IPS-15b (cell line): ENCODE measurements around the gene LIAS.

Experiments used
- H3K27me3 ChIP-seq: one replicate; pipeline ENCODE4 v1.6.1; 2013; ENCODE audit warnings: low read length; ENCODE audit not compliant: control insufficient read depth, insufficient read depth
- H3K36me3 ChIP-seq: one replicate; pipeline ENCODE4 v1.6.1; 2013; ENCODE audit warnings: low read length; ENCODE audit not compliant: control insufficient read depth, insufficient read depth
- H3K4me1 ChIP-seq: one replicate; pipeline ENCODE4 v1.6.1; 2013; ENCODE audit warnings: mild to moderate bottlenecking, low read length; ENCODE audit not compliant: control insufficient read depth, insufficient read depth
- H3K4me3 ChIP-seq: one replicate; pipeline ENCODE4 v1.5.1; 2013; ENCODE audit warnings: low read depth, low read length
- H3K9ac ChIP-seq: one replicate; pipeline ENCODE4 v1.6.1; 2013; ENCODE audit warnings: low read depth, mild to moderate bottlenecking, low read length
- H3K9me3 ChIP-seq: one replicate; pipeline ENCODE4 v1.6.1; 2013; ENCODE audit warnings: mild to moderate bottlenecking, low read length; ENCODE audit not compliant: control insufficient read depth, insufficient read depth

The LIAS gene

GRCh38 chr4:39435659-39436563 lies 22.9 kb upstream of the LIAS start:
- no peak overlapping the region for H3K4me3 ChIP-seq
- H3K4me1 ChIP-seq: no peaks in the 10 kb centered on the region
- H3K27me3 ChIP-seq: no peaks in the 10 kb centered on the region
- H3K9ac ChIP-seq: no peak overlapping the region
- H3K9me3 ChIP-seq: no peaks in the 10 kb centered on the region
- no peaks in the 10 kb centered on the region for H3K36me3 ChIP-seq

DNA sequence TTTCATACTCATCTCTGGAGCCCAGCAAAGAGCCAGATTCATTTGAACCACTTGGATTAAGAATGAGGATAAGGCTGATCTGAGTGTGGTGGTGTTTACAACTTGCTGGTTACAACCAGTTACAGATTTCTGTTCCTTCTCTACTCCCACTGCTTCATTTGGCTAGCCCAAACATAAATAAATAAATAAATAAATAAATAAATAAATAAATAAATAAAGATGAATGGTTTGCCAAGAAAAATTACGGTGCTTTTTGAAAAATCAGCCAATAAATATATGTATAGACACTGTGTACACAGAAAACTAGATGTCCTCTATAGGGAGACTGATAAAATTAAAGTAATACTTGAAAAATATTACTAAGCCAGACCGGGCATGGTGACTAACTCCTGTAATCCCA lies 17.3 kb upstream of the LIAS start:
- no peaks in the 10 kb centered on the region for H3K36me3 ChIP-seq
- no peaks in the 10 kb centered on the region for H3K27me3 ChIP-seq
- no peaks in the 10 kb centered on the region for H3K9me3 ChIP-seq
- H3K4me1 ChIP-seq: no peaks in the 10 kb centered on the region
- H3K4me3 ChIP-seq: no peak overlapping the region
- H3K9ac ChIP-seq: no peak overlapping the region

- Histone ChIP-seq H3K4me3 (no peak overlapping the region), H3K4me1 (peaks cover 3% of the 10 kb centered on the region), H3K27me3 (no peaks in the 10 kb centered on the region), H3K9ac (no peak overlapping the region), H3K9me3 (no peaks in the 10 kb centered on the region), H3K36me3 (no peaks in the 10 kb centered on the region)
These were observed 15.9 kb upstream of the LIAS start for GRCh38 chr4:39442998-39443397.

GRCh38 chr4:39446483-39446841 lies 12.4 kb upstream of the LIAS start:
- no peaks in the 10 kb centered on the region for H3K36me3 ChIP-seq
- peak overlapping the region; percentile 58 for H3K4me3 ChIP-seq
- H3K9me3 ChIP-seq: no peaks in the 10 kb centered on the region
- H3K27me3 ChIP-seq: no peaks in the 10 kb centered on the region
- H3K4me1 ChIP-seq: peaks cover 3% of the 10 kb centered on the region
- peak overlapping the region; percentile 73 for H3K9ac ChIP-seq

GRCh38 chr4:39446842-39447573 lies 11.8 kb upstream of the LIAS start:
- Histone ChIP-seq H3K36me3 (no peaks in the 10 kb centered on the region), H3K27me3 (no peaks in the 10 kb centered on the region), H3K9ac (peak overlapping the region; percentile 73), H3K9me3 (no peaks in the 10 kb centered on the region), H3K4me3 (peak overlapping the region; percentile 58), H3K4me1 (peaks cover 3% of the 10 kb centered on the region)

DNA sequence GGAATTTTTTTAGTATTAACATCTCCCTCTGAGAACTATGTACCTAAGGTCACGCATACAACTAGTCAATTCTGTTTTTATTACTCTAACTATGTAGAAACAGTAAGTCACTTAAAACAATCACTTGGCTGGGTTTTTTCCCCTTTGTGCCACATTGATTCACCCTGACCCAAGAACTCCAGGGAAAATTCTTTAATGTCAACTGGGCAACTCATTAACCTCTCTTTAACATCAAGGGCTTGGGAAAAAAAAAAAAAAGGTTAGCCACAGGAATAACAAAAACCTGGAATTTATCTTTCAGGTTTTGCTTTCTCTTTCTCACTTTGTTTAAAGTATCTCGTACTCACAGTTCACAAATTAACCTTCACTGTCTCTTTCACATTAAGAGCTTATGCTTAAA lies 8.2 kb upstream of the LIAS start:
- Histone ChIP-seq H3K36me3 (peaks cover 8% of the 10 kb centered on the region), H3K27me3 (no peaks in the 10 kb centered on the region), H3K4me1 (peaks cover 3% of the 10 kb centered on the region), H3K9me3 (no peaks in the 10 kb centered on the region), H3K9ac (no peak overlapping the region), H3K4me3 (no peak overlapping the region)

GRCh38 chr4:39451423-39452023 lies 7.3 kb upstream of the LIAS start:
- no peak overlapping the region for H3K4me3 ChIP-seq
- peaks cover 17% of the 10 kb centered on the region for H3K36me3 ChIP-seq
- peaks cover 3% of the 10 kb centered on the region for H3K4me1 ChIP-seq
- no peak overlapping the region for H3K9ac ChIP-seq
- no peaks in the 10 kb centered on the region for H3K27me3 ChIP-seq
- H3K9me3 ChIP-seq: no peaks in the 10 kb centered on the region

GRCh38 chr4:39452153-39452859 lies 6.5 kb upstream of the LIAS start:
- Histone ChIP-seq H3K9me3 (no peaks in the 10 kb centered on the region), H3K4me1 (peaks cover 5% of the 10 kb centered on the region), H3K4me3 (no peak overlapping the region), H3K36me3 (peaks cover 24% of the 10 kb centered on the region), H3K9ac (no peak overlapping the region), H3K27me3 (no peaks in the 10 kb centered on the region)

DNA sequence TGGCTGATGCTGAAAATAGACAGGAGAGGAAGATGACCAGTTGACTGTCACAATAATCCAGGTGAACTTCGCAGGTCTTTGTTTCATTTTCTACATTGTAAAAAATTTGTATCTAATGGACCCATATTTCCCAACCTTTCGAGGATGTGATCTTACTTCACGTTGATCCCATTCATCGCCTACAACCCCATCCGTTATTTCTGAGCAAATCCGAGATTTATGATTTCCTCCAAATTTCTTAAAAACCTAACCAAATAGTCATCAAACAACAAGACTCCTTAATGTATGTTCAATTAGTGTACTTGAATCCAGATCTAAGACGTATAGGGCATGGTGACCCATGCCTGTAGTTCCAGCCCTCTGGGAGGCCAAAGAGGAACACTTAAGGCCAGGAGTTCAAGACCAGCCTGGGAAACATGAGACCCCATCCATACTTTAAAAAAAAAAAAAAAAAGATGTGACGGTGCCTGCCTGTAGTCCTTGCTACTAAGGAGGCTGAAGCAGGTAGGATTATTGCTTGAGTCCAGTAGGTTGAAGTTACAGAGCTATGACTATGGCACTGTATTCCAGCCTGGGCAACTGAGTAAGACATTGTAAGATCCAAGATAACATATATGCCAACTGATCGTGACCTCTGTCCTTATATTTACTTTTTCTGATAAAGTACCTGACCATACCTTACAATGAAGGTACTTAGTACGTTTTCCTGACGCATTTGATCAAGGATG lies 5.8 kb upstream of the LIAS start:
- H3K4me3 ChIP-seq: no peak overlapping the region
- H3K27me3 ChIP-seq: no peaks in the 10 kb centered on the region
- H3K9me3 ChIP-seq: no peaks in the 10 kb centered on the region
- H3K9ac ChIP-seq: no peak overlapping the region
- peaks cover 2% of the 10 kb centered on the region for H3K4me1 ChIP-seq
- H3K36me3 ChIP-seq: peaks cover 27% of the 10 kb centered on the region

GRCh38 chr4:39453738-39454137 lies 5.1 kb upstream of the LIAS start:
- Histone ChIP-seq H3K4me3 (no peak overlapping the region), H3K36me3 (peaks cover 27% of the 10 kb centered on the region), H3K9ac (no peak overlapping the region), H3K9me3 (no peaks in the 10 kb centered on the region), H3K27me3 (no peaks in the 10 kb centered on the region), H3K4me1 (peaks cover 2% of the 10 kb centered on the region)

DNA sequence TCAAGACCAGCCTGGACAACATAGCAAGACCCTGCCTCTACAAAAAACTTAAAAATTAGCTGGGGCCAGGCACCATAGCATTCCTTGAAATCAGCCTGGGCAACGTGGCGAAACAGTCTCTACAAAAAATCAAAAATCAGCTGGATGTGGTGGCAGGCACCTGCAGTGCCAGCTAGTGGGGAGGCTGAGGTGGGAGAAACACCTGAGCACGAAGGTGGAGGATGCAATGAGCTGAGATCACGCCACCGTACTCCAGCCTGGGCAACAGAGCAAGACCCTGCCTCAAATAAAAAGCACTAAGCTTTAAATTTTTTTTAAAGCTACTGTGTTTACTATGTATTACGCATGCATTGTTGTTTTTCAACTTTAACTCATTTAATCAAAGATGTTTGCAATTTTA lies 3.4 kb upstream of the LIAS start:
- Histone ChIP-seq H3K36me3 (peaks cover 27% of the 10 kb centered on the region), H3K27me3 (no peaks in the 10 kb centered on the region), H3K4me3 (no peak overlapping the region), H3K9me3 (no peaks in the 10 kb centered on the region), H3K9ac (no peak overlapping the region), H3K4me1 (peaks cover 2% of the 10 kb centered on the region)
